HepG2 (cell line): ENCODE measurements around the gene TTYH1. TPM values are rescaled to one million over a fixed set of nuclear protein-coding genes. Genes with fewer than 3 reads are reported as not detected.
A peak's percentile ranks its signal among the peaks of the same experiment; 100 is the strongest.

Source experiments
- E2F2 ChIP-seq: sonication (generic); formaldehyde crosslinking; IDR thresholded peaks from 2 replicates; pipeline ENCODE4 v1.4.0; 2020; ENCODE audit warnings: missing genetic modification reagents, borderline replicate concordance
- EHMT2 ChIP-seq: fragments of 200-600 bp; sonication (generic); IDR thresholded peaks from 2 replicates; pipeline ENCODE4 v1.7.0; 2017; ENCODE audit warnings: antibody characterized with exemption, low read depth, low read length, borderline replicate concordance
- FOSL1 ChIP-seq: sonication (generic); formaldehyde crosslinking; IDR thresholded peaks from 2 replicates; pipeline ENCODE4 v1.9.0; 2021; ENCODE audit warnings: missing genetic modification reagents, borderline replicate concordance
- IKZF5 ChIP-seq: IDR thresholded peaks from 2 replicates; pipeline ENCODE4 v1.6.1; 2018; ENCODE audit warnings: missing genetic modification reagents, mild to moderate bottlenecking, missing compliant biosample characterization
- NR2C2 ChIP-seq: sonication (generic); formaldehyde crosslinking; IDR thresholded peaks from 2 replicates; pipeline ENCODE4 v1.4.0; 2020; ENCODE audit warnings: missing genetic modification reagents, mild to moderate bottlenecking, moderate library complexity, borderline replicate concordance
- RBAK ChIP-seq: sonication (generic); formaldehyde crosslinking; IDR thresholded peaks from 2 replicates; pipeline ENCODE4 v1.5.1; 2020; ENCODE audit warnings: mild to moderate bottlenecking, missing genetic modification reagents
- TFE3 ChIP-seq: IDR thresholded peaks from 2 replicates; pipeline ENCODE4 v1.6.1; 2016
- UBTF ChIP-seq: sonication (generic); formaldehyde crosslinking; IDR thresholded peaks from 2 replicates; pipeline ENCODE4 v1.4.0; 2020; ENCODE audit warnings: mild to moderate bottlenecking, missing genetic modification reagents
- ZBTB25 ChIP-seq: IDR thresholded peaks from 2 replicates; pipeline ENCODE4 v1.6.1; 2018; ENCODE audit warnings: missing genetic modification reagents
- ZC3H13 ChIP-seq: sonication (generic); formaldehyde crosslinking; IDR thresholded peaks from 2 replicates; pipeline ENCODE4 v1.8.1; 2023; ENCODE audit warnings: mild to moderate bottlenecking, missing genetic modification reagents, moderate library complexity
- ZFY ChIP-seq: sonication (generic); formaldehyde crosslinking; IDR thresholded peaks from 2 replicates; pipeline ENCODE4 v1.4.0; 2020; ENCODE audit warnings: missing genetic modification reagents
- ZNF513 ChIP-seq: sonication (generic); formaldehyde crosslinking; conservative IDR thresholded peaks from 2 replicates; pipeline ENCODE4 v1.5.0; 2020; ENCODE audit warnings: missing genetic modification reagents
- ZNF562 ChIP-seq: sonication (generic); formaldehyde crosslinking; IDR thresholded peaks from 2 replicates; pipeline ENCODE4 v1.8.0; 2022; ENCODE audit warnings: missing genetic modification reagents, borderline replicate concordance
- ZNF678 ChIP-seq: sonication (generic); formaldehyde crosslinking; IDR thresholded peaks from 2 replicates; pipeline ENCODE4 v1.4.0; 2020; ENCODE audit warnings: mild to moderate bottlenecking, missing genetic modification reagents
- ZNF839 ChIP-seq: sonication (generic); formaldehyde crosslinking; IDR thresholded peaks from 2 replicates; pipeline ENCODE4 v1.4.0; 2020; ENCODE audit warnings: missing genetic modification reagents, mild to moderate bottlenecking, borderline replicate concordance
- polyA plus RNA-seq, 8 experiments: library from polyadenylated mRNA; depleted of rRNA in 3 of 8; stranded (reverse) in 7 of 8; unstranded in 1 of 8; fragments of >200 nt; fragmentation: Illumina TruSeq in 4 of 8; extraction: Trizol in 4 of 8; gene quantifications; 2 replicates each; pipeline versions ENCODE4 v1.2.1 to v1.2.3, GENCODE V29; 2011 to 2016; ENCODE audit warnings: low read depth in 4 of 8, missing spikeins in 1 of 8, mixed read lengths in 1 of 8; ENCODE audit not compliant: insufficient read depth in 1 of 8
- total RNA-seq, 5 experiments: library from RNA; depleted of rRNA; stranded (reverse); fragments of >200 nt; fragmentation: Illumina TruSeq; extraction: Trizol; gene quantifications; 2 replicates each; pipeline ENCODE4 v1.2.3, GENCODE V29; 2016; ENCODE audit warnings: low read depth in 1 of 5

Gene TTYH1
- total and polyA plus RNA-seq, 2 of the 13 experiments (the other 11 are each of a cell fraction or from before 2014, with no cell fraction given), result 6.9 to 19.9 TPM

GRCh38 chr19:54448774-54449700 is 33.8 kb downstream of the TTYH1 start, which contains the start of gene LENG8 (continued):
- no peak for TF ChIP-seq EHMT2
- peak; percentile 82 for TF ChIP-seq NR2C2 (CRISPR knock-in tag)
- no peak for TF ChIP-seq RBAK (CRISPR knock-in tag)
- no peak for TF ChIP-seq ZBTB25 (CRISPR knock-in tag)
- TF ChIP-seq IKZF5 (CRISPR knock-in tag), result no peak; the same call in 1 of the 2 replicates
- TF ChIP-seq ZC3H13 (CRISPR knock-in tag), result 0 out of 2 replicates have a peak, but pooled peaks have one; percentile 43
- no peak for TF ChIP-seq ZNF562 (CRISPR knock-in tag)
- no peak for TF ChIP-seq ZNF839 (CRISPR knock-in tag)
- peak; percentile 97 for TF ChIP-seq ZFY
- TF ChIP-seq UBTF (CRISPR knock-in tag), result peak; percentile 9; the same call in 1 of the 2 replicates
- peak; percentile 77; the same call in 1 of the 2 replicates for TF ChIP-seq ZNF678 (CRISPR knock-in tag)
- TF ChIP-seq ZNF513 (CRISPR knock-in tag), result no peak
- TF ChIP-seq FOSL1 (CRISPR knock-in tag), result no peak
- peak; percentile 76; the same call in 1 of the 2 replicates for TF ChIP-seq TFE3 (CRISPR knock-in tag)
- no peak; the same call in 1 of the 2 replicates for TF ChIP-seq E2F2 (CRISPR knock-in tag)
